GM21390 (cell line): ENCODE measurements around the gene DPP3.
"Not testable (repeated sequence)": the region's sequence is repeated elsewhere in the genome, so short reads cannot be mapped to it uniquely, and the experiment has no call there.

Experiments
- ATAC-seq: cut with Tn5 transposase; IDR thresholded peaks from one replicate; pipeline ENCODE4 v1.9.1; 2021; ENCODE audit not compliant: unreplicated experiment

DPP3 gene

DNA sequence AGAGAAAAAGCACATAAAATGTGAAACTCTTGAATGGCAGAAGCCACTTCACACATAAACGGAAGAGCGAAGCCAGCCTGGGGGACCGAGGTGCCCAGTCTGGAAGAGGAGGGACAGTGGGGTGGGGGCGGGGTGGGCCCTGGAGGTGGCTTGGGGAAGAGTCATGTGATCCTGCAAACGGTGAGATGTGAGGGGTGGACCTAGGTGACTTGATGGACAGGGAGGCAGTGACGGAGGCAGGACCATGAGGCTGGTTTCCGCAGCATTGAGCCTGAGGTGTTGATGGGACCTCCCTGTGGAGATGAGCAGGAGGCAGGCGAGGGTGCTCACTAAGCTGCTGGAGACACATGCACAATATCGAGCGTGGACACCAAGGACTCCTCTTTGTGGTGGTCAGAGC is 48.8 kb downstream of the DPP3 start:
- no peak for ATAC-seq

DNA sequence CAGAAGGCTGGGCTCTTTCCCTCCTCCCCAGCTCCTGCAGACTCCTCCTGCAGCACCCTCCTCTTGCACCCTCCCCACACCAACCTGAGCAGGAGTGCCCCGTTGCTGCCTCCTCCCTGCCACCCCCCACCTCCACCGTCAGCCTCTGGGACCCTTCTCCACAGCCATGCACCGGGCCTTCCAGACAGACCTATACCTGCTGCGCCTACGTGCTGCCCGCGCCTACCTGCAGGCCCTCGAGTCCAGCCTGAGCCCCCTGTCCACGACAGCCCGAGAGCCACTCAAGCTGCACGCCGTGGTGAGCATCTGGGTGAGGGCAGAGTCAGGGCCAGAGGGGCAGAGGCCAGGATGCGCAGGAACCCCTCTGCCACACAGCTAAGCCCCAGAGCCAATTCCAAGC is 49.4 kb downstream of the DPP3 start:
- no peak for ATAC-seq

DNA sequence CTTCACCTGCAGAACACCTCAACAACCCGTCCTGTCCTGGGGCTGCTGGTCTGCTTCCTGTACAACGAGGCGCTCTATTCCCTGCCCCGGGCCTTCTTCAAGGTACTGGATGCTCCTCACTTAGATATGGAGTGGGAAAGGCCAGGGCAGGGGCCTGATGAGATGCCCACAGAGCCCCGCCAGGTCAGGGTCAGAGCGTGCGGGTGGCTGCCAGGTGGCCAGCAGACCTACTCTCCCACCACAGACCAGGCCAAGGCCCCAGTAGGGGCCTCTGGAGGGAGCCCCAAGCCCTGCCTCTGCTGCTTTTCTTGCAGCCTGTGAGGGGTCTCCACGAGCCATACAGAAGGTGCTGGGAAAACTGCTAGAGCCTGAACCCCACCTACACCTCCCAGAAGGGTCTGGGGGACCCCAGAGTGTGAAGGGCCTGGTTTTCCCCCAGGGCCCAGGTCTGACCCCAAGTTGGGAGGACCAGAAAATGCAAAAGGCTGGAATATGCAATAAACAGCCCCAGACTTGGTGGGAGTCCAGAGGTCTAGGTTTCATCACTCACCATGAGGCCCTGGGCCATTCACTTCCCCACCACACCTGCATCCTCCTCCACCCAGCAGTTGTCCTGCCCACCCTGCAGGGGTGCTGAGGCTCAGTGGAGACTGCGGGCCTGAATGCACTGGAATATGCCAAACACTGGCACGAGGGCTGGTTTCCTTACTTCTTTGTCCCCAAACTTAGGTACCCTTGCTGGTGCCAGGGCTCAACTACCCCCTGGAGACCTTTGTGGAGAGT is 50.9 kb downstream of the DPP3 start:
- ATAC-seq = no peak

DNA sequence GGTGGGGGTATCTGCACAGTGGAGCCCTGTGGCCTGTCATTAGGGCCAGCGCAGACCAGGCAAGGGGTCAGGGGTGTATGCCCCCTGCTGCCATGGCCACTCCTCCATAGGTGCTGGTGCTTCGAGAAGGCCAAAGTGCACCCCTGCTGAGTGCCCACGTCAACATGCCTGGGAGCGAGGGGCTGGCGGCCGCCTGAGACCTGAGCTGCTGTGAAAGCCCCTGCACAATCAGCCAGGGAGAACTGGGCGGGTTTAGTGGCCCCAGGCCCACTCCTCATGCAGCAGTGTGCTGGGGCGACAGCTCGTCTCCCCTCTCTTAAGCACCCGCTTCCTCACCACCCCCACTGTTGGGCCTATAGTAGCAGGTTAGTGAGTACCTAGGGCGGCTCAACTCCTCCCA is 51.6 kb downstream of the DPP3 start:
- no peak for ATAC-seq

DNA sequence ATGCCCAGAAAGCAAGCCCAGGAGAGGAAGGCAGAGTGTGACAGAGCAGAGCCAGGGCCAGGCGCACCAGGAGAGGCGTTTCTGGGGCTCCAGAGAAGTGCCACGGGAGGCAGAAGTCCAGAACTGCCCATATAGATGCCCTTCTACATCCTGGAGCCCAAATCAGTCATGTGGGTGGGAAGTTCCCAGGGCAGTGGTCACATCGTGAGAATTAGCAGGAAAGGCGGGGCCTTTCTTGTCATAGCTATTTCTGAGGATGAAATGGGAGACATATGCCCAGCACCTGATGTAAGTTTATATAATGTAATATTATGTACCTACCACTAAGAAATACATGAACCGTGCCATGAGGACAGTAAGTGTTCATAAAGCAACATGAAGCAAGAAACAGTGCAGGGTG is 52.5 kb downstream of the DPP3 start:
- ATAC-seq = no peak

DNA sequence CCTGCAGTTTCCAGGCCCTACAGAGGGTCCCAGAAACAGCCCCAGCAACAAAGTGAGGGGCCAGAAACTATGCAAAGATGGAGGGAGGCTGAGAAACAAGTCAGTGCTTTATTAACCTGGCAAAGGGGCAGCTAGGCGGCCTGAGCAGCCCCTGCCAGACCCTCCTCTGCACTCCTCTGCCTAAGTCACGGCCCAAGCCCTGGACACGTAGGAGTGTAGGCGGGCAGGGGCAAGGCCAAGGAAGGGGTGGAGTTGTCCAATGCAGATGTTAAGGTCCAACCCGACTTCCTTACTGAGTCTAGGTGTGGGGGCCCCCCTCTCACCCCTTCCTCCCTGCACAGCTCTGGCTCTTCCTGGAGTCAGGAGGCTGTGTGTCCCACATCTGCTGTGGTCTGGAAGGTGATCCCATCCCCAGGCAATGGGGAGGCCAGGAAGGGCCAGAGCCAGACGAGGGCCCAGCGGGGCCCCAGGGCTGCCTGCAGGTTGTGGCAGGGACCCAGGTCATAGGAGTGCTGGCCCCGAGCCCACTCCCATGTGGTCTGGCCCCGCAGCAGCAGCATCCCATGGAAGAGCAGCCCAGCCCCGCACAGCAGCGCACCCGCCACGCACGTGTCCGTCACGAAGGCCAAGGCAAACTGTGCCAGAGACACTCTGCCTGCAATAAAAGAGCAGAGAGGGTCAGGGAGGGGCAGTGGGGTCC is 59.1 kb downstream of the DPP3 start:
- ATAC-seq = no peak

DNA sequence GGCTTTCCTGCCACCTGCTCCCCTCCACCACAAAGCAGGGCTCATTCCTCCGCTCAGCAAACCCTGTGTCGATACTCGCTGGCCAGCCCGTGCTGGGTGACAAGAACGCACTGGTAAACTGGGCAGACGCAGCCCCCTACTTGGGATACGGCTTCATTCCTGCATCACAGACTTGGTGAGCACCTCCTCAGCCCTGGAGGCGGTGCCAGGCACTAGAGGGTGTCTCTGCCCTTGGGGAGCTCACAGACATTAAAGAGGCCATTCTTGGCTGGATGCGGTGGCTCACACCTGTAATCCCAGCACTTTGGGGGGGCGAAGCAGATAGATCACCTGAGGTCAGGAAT is 59.6 kb downstream of the DPP3 start:
- no peak for ATAC-seq

DNA sequence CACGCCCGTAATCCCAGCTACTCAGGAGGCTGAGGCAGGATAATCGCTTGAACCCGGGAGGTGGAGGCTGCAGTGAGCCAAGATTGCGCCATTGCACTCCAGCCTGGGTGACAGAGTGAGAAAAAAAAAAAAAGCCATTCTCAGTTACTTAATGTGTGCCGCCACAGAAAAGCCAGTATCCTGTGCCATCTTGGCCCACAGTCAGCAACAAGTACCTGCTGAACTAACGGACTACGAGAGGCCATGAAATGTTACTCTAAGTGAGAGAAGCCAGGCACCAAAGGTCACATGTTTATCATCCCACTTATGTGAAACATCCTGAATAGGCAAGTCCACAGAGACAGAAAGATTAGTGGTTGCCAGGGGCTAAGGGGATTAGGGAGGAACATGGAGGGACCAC is 60.4 kb downstream of the DPP3 start:
- not testable (repeated sequence) for ATAC-seq

DNA sequence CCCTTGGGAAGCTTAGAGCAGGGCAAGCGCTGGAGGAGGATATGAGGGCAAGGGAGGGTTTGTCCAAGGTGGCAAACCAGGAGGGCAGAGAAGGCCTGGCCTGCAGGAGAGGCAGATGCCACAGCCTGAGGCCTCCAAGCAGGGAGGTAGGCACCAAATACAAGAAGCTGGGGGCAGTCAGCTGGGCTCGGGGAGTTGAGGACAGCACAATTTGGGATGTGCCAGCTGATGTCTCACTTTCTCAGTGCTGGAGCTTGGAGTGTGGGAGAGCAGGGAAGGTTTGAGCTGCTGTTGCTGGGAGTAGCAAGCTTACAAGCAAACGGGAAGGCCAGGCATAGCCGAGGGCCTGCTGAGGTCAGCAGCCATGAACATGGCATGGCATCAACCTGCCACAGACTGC is 61.7 kb downstream of the DPP3 start:
- no peak for ATAC-seq

DNA sequence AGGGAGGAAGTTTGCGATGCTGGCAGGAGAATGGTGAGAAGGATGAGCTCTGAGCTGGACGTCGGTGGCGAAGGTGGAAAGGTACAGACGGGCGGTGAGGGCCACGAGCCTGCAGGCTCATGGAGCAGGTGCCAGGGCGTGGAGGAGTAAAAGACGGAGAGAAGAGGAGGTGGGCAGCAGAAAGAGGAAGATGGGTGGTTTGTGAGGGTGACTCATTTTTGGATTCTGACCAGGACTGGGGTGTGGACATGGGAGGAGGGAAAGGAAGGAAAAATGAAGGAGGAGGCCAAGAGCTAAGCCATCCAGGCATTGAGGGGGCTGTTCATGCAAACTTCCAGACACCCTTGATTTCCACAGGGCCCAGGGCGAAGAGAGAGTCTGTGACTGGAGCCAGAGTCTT is 62.1 kb downstream of the DPP3 start:
- no peak for ATAC-seq

DNA sequence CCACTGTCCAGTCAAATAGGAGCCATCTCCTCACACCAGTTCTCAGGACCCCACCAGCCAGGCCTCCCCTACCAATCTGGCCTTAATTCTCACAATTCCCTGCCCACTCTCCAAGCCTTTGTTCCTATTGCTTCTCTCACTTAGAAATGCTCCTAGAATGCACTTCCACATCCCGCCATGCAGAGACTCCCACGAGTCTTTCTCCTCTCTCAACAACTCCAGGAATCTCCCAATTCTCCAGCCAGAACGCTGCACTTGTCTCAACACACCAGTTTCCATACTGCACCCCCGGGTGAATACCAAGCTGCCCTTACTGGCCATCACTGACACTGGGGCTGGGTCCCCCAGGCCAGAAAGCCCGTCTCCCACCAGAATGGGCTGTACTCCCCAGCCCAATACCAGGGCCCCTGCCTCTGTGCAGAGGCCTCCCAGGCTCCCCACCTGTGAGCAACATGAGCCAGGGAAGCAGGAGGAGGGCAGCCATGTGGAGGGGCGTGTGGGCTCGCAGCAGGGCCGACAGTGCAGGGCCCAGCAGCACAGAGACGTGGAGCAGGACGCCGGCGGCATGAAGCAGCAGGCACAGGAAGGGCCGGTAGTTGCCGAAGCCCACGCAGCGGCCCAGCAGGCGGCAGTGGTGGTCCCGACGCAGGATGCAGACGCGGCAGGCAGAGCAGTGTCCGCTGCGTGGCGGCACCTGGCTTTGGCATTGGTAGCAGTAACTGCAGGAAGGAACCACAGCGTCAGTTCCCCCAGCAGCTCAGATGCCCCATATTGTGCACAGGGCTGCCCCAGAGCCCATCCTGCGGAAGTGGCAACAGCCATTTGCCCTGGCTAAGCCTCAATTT is 63.3 kb downstream of the DPP3 start:
- ATAC-seq = peak; percentile 27

DNA sequence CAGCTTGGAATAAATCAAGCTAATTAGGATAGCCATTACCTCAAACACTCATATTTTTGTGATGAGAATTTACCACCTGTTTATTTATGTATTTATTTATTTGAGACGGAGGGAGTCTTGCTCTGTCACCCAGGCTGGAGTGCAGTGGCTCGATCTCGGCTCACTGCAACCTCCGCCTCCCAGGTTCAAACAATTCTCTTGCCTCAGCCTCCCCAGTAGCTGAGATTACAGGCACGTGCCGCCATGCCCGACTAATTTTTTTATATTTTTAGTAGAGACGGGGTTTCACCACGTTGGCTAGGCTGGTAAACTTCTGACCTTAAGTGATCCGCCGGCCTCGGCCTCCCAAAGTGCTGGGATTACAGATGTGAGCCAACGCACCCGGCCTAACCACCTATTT is 64.7 kb downstream of the DPP3 start:
- ATAC-seq = not testable (repeated sequence)

DNA sequence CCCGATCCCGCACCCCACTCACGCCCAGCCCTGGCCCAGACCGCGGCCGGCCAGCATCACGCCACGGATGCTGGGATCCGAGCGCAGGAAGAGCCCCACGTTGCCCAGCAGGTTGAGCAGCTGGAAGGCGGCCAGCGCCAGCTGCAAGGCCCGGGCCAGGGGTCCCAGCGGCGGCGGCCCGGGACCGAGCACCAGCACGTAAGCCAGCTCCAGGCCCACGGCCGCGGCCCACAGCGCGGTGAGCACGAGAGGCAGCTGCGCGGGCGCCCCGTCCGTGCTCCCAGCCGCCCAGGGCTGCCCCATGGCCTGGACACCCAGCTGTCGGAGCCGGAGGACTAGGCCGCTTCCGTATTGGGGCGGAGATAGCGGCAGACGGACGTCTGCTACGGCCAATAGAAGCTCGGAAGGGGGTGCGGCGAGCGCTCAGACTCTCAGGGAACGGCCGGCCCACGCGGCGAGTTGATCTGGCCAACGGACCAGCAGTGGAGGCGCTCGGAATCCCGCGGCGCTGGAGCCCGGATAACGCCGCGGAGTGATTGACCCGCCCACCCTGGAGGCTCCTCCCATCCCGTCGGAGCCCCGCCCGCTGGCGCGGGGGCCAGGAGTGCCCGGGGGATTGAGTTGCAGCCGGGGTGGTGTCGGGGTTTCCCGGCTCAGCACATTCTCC is 65.6 kb downstream of the DPP3 start, which contains the start of gene ZDHHC24:
Gene ZDHHC24 (minus strand): TSS at position 348 of the 667 bp plus-strand sequence. CDS start 45 bp downstream, at position 303.
- ATAC-seq = peak; percentile 83

DNA sequence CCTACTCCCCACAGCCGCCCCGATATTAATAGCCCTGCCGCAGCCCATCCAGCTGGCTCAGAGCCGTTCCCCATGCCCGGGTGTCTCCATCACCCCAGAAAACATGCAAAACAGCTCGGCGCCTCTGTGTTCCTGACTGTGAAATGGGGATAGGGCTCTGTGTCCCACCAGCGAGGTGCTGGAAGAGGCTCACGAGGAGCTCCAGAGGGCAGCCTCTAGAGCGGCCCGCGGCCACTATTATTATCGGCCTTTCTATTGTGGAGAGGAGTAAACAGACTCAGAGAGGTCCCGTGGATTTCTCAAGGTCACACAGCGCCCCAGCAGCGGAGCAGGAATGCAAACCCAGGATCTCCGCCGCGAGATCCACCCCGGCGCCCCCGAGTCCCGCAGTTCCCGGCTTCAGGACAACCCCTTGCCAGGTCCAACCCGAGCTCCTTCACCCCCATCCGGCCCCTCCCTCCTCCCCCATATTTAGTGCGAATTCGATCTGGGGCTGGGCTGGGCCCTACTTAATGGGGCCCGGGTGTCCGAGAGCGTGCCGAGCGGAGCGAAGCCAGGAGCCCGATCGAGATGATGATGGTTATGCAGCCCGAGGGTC is 66.2 kb downstream of the DPP3 start, which contains the start of gene ACTN3:
Gene ACTN3 (plus strand): TSS at position 536 of the 598 bp plus-strand sequence. CDS start 35 bp downstream, at position 571.
- no peak for ATAC-seq

DNA sequence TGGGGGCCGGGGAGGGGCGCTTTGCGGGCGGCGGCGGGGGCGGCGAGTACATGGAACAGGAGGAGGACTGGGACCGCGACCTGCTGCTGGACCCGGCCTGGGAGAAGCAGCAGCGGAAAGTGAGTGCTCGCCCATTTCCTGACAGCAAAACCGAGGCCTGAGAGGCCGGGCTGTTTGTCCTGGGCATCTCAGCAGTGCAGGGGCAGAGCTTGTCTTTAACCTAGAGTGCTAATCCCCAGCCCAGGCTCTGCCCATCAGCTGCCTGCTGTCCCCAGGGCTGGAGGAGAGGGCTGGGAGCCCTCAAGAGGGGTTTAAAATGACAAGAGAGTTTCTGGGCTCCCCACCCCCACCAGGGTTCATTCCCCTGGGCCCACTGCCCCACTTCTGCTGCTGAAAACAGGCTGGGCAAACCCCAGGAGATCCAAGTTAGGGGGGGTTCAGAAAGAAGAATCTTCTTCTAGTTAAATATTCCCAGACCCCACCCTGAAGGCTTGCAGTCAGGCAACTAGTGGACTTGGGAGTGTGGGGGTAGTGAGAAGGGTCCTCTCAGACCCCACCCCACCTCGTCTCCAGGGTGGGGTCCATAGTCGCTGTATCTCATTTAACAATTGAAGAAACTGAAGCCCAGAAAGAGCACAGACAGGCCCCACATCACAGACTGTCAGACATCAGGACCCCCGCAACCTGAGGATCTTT is 66.9 kb downstream of the DPP3 start:
- no peak for ATAC-seq

DNA sequence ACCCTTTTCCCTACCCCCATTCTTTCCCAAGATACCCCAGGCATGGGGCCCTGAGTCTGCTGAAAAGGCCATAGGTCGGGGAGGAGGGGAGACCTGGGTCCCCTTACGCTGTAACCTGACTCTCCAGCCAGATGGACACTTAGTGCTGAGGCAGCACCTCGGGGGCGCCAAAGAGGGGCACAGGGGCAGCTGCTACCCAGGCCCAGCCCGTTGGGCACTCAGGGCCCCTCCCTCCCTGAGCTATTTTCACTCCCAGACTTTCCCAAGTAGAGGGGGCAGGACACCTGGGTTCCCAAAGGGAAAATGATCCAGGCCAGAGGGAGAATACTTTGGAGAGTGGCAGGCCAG is 67.4 kb downstream of the DPP3 start:
- ATAC-seq = no peak

DNA sequence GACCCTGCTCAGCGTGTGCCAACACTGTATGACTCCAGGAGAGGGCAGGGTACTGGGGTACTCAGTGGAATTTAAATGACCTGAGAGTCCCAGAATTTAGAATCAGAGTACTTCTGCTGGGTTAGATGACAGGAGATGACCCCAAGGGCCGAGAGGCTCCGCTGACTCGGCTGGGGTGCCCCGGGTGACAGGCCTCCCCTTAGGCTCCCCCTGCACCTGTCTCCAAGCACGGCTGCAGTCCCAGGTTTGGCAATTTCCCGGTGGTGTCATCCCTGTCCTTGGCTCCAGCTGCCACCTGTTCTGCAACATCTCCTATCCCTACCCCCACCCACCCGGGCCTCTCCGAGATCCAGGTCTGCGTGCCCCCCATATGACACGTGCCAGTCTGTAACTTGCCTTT is 67.8 kb downstream of the DPP3 start:
- no peak for ATAC-seq

DNA sequence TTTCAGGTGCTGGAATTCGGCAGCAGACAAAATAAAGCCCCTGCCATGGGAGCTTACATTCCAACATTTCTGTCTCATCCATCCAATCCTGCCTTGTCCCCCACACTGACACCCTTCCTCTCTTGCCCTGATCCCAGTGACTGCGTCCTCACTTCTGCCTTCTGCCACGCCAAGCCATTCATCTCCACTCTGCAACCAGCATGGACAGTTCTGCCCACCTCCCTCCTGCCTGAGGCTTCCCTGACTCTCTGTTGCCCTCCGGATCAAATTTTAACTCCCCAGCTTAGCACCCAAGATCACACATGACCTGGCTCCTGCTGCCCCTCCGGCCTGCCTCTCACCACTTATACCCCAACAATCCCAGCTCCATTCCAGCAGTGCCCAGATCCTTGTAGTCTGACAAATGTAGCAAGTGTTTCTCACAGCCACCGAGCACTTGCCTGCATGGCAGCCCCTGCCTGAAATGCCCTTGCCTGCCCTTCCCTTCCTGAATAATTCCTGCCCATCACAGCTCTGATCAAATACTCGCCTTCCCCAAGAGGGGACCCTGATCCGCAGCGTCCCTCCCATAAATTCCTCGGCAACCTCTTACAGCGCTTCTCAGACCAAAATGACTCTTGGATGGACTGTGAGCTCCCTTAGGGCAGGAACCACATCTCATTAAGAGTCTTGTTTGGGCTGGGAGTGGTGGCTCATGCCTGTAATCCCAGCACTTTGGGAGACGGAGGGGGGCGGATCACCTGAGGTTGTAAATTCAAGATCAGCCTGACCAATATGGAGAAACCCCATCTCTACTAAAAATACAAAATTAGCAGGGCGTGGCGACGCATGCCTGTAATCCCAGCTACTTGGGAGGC is 68.8 kb downstream of the DPP3 start:
- ATAC-seq = no peak

DNA sequence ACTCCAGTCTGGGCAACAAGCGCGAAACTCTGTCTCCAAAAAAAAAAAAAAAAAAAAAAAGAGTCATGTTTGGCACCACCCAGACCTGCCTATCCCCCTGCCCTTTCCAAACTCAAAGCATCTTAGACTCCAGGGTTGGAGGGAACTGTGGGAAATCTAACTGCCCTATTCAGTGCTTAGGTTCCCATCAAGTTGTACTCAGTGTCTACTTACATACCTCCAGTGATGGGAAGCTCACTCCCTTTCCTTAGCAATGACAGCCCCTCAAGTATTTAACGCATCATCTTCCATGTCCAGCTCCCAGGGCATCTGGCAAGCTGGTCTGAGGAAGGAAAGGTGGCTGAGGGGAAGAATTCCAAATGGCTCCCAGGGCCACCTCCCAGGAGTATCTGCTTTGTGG is 69.5 kb downstream of the DPP3 start:
- no peak for ATAC-seq
